Smooth muscle cell (in vitro differentiated cells): ENCODE results near the gene SPTBN1. TPM values are rescaled to one million over a fixed set of nuclear protein-coding genes. Genes with fewer than 3 reads are reported as not detected.
"Not testable (repeated sequence)": the region's sequence is repeated elsewhere in the genome, so short reads cannot be mapped to it uniquely, and the experiment has no call there.

ENCODE experiments used
- DNase-seq: peaks from one replicate; lab custom pipeline; 2025; ENCODE audit not compliant: unreplicated experiment; lab: John Stamatoyannopoulos, UW
- H2AFZ ChIP-seq: fragments of 200-600 bp; sonication (generic); 2 replicates; pipeline ENCODE4 v1.6.0; 2016; ENCODE audit warnings: antibody characterized with exemption, low read depth, mild to moderate bottlenecking
- H3F3A ChIP-seq: fragments of 200-600 bp; sonication (generic); 2 replicates; pipeline ENCODE4 v1.6.0; 2017; ENCODE audit warnings: antibody characterized with exemption, low read depth
- H3K27ac ChIP-seq: fragments of 200-600 bp; sonication (generic); 2 replicates; pipeline ENCODE4 v1.5.1; 2016; ENCODE audit warnings: low read depth, mild to moderate bottlenecking
- H3K27me3 ChIP-seq: fragments of 200-600 bp; sonication (generic); 2 replicates; pipeline ENCODE4 v1.6.1; 2016; ENCODE audit warnings: low read depth, mild to moderate bottlenecking
- H3K36me3 ChIP-seq: fragments of 200-600 bp; sonication (generic); 2 replicates; pipeline ENCODE4 v1.5.1; 2016; ENCODE audit warnings: low read depth
- H3K4me1 ChIP-seq: fragments of 200-600 bp; sonication (generic); 2 replicates; pipeline ENCODE4 v1.5.1; 2016; ENCODE audit warnings: low read depth
- H3K4me2 ChIP-seq: fragments of 200-600 bp; sonication (generic); 2 replicates; pipeline ENCODE4 v1.6.0; 2016; ENCODE audit warnings: mild to moderate bottlenecking
- H3K4me3 ChIP-seq: fragments of 200-600 bp; sonication (generic); 2 replicates; pipeline ENCODE4 v1.5.1; 2016; ENCODE audit warnings: mild to moderate bottlenecking
- H3K79me2 ChIP-seq: fragments of 200-600 bp; sonication (generic); 2 replicates; pipeline ENCODE4 v1.6.0; 2016; ENCODE audit warnings: low read depth, mild to moderate bottlenecking
- H3K9ac ChIP-seq: fragments of 200-600 bp; sonication (generic); 2 replicates; pipeline ENCODE4 v1.6.0; 2016; ENCODE audit warnings: low read depth
- H3K9me3 ChIP-seq: fragments of 200-600 bp; sonication (generic); replicated peaks from 2 replicates; pipeline ENCODE4 v1.5.1; 2016; ENCODE audit warnings: low read depth
- H4K20me1 ChIP-seq: fragments of 200-600 bp; sonication (generic); 2 replicates; pipeline ENCODE4 v1.6.0; 2016; ENCODE audit warnings: low read depth
- CTCF ChIP-seq: fragments of 200-600 bp; sonication (generic); IDR thresholded peaks from 2 replicates; pipeline ENCODE4 v1.5.1; 2017; ENCODE audit warnings: borderline replicate concordance, mild to moderate bottlenecking, antibody characterized with exemption; ENCODE audit not compliant: insufficient read depth, poor library complexity, severe bottlenecking
- WGBS: methylation state at CpG from one replicate; pipeline ENCODE4 v1.1.7; 2016; ENCODE audit warnings: low lambda C conversion rate; 5-methylcytosine and 5-hydroxymethylcytosine counted together
- polyA plus RNA-seq: library from polyadenylated mRNA; unstranded; fragments of >200 nt; fragmentation: Nextera tagmentation; extraction: Ambion mirVana; gene quantifications from 2 replicates; pipeline ENCODE4 v1.2.1, GENCODE V29; 2016
- total RNA-seq: library from RNA; depleted of rRNA; stranded (reverse); fragments of >200 nt; gene quantifications from 2 replicates; pipeline ENCODE4 v1.2.3, GENCODE V29; 2014

SPTBN1 gene
- total and polyA plus RNA-seq, 2 experiments from 2014 or later, result 78.7 to 186 TPM

DNA sequence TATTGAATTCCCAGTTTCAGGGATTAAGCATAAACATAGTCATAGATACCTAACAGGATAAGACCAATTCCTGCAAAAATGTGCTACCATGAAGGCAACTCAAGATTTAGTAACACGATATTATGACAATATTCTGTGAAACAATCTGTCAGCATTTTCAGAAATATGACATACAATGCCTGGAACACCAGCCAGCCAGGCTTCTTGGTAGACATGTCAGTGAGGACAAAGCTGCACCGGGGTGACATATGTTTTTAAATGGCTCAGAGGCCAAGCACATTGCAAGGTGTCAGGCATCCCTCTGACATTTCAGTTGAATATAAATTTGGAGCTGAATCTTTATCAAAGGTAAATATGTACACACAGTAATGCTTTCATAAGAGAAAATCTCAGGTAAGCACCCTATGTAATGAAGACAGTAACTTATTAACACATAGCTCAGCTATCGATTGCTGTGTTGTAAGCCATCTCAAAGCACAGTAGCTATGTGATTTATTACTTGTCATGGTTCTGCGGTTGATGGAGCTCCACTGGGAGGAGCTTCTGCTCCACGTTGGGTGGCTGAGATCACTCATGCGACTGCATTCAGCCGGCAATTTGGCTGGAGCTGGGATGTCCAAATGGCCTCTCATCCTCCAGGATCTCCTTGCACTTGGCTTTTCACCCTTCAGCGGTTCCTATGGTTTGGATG, 235.5 kb downstream of the SPTBN1 start:
- no peaks in the 10 kb centered on the region for H4K20me1 ChIP-seq
- no peak overlapping the region for H2AFZ ChIP-seq
- no peak for TF ChIP-seq CTCF
- H3K9ac ChIP-seq, result no peak overlapping the region
- H3K4me1 ChIP-seq, result no peaks in the 10 kb centered on the region
- H3K9me3 ChIP-seq, result no peaks in the 10 kb centered on the region
- no peaks in the 10 kb centered on the region for H3F3A ChIP-seq
- no peaks in the 10 kb centered on the region for H3K36me3 ChIP-seq
- no peak for DNase-seq
- H3K27me3 ChIP-seq, result no peaks in the 10 kb centered on the region
- H3K4me3 ChIP-seq, result no peak overlapping the region
- whole genome bisulfite sequencing, result 78% methylated on average over 8 of the region's 8 CpGs
- H3K79me2 ChIP-seq, result no peaks in the 10 kb centered on the region
- no peak overlapping the region for H3K27ac ChIP-seq
- no peak overlapping the region for H3K4me2 ChIP-seq

GRCh38 chr2:54692556-54692955, 236.4 kb downstream of the SPTBN1 start:
- Histone ChIP-seq H3K9me3 (no peaks in the 10 kb centered on the region), H4K20me1 (no peaks in the 10 kb centered on the region)

GRCh38 chr2:54695378-54695777, 239.3 kb downstream of the SPTBN1 start:
- WGBS, result 95% methylated on average over 4 of the region's 4 CpGs
- no peaks in the 10 kb centered on the region for H3K9me3 ChIP-seq
- H3K36me3 ChIP-seq, result no peaks in the 10 kb centered on the region
- DNase-seq, result no peak
- no peak overlapping the region for H3K27ac ChIP-seq
- H3K4me2 ChIP-seq, result no peak overlapping the region
- no peak overlapping the region for H3K4me3 ChIP-seq
- no peaks in the 10 kb centered on the region for H3K27me3 ChIP-seq
- no peaks in the 10 kb centered on the region for H4K20me1 ChIP-seq
- H3K79me2 ChIP-seq, result no peaks in the 10 kb centered on the region
- no peak overlapping the region for H3K9ac ChIP-seq
- no peak for TF ChIP-seq CTCF
- H3K4me1 ChIP-seq, result no peaks in the 10 kb centered on the region
- no peaks in the 10 kb centered on the region for H3F3A ChIP-seq
- no peak overlapping the region for H2AFZ ChIP-seq

More at GRCh38 chr2:54692556-54692955, 236.4 kb downstream of the SPTBN1 start:
- H3K4me3 ChIP-seq, result no peak overlapping the region
- H3K36me3 ChIP-seq, result no peaks in the 10 kb centered on the region
- no peaks in the 10 kb centered on the region for H3K79me2 ChIP-seq
- no peak overlapping the region for H2AFZ ChIP-seq
- H3K4me1 ChIP-seq, result no peaks in the 10 kb centered on the region
- H3K27me3 ChIP-seq, result no peaks in the 10 kb centered on the region
- no peak for TF ChIP-seq CTCF
- DNase-seq, result no peak
- no peak overlapping the region for H3K4me2 ChIP-seq
- H3K27ac ChIP-seq, result no peak overlapping the region
- no peaks in the 10 kb centered on the region for H3F3A ChIP-seq
- H3K9ac ChIP-seq, result no peak overlapping the region

DNA sequence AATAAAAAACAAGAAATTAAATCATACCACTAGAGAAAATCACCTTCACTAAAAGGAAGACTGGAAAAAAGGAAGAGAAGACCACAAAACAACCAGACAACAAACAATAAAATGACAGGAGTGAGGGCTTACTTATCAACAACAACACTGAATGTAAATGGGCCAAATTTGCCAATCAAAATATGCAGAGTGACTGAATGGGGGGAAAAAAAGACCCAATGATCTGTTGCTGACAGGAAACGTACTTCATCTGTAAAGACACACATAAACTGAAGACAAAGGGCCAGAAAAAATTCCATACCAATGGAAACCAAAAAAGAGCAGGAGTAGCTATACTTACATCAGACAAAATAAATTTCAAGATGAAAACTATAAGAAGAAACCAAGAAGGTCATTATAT, 241.8 kb downstream of the SPTBN1 start:
- no peaks in the 10 kb centered on the region for H3F3A ChIP-seq
- H3K9ac ChIP-seq, result no peak overlapping the region
- H3K9me3 ChIP-seq, result no peaks in the 10 kb centered on the region
- no peaks in the 10 kb centered on the region for H3K79me2 ChIP-seq
- no peaks in the 10 kb centered on the region for H4K20me1 ChIP-seq
- H3K4me2 ChIP-seq, result no peak overlapping the region
- no peak overlapping the region for H3K27ac ChIP-seq
- DNase-seq, result no peak
- no peak overlapping the region for H2AFZ ChIP-seq
- H3K36me3 ChIP-seq, result no peaks in the 10 kb centered on the region
- 91% methylated on average over 1 of the region's 1 CpG for WGBS
- no peak overlapping the region for H3K4me3 ChIP-seq
- no peaks in the 10 kb centered on the region for H3K4me1 ChIP-seq
- TF ChIP-seq CTCF, result no peak
- no peaks in the 10 kb centered on the region for H3K27me3 ChIP-seq

- H3K36me3 ChIP-seq, DNase-seq, H3K4me2 ChIP-seq, H3K9ac ChIP-seq, H3K4me3 ChIP-seq, H3K9me3 ChIP-seq, H2AFZ ChIP-seq, H3F3A ChIP-seq, H3K4me1 ChIP-seq, H4K20me1 ChIP-seq, H3K27me3 ChIP-seq, H3K27ac ChIP-seq, H3K79me2 ChIP-seq: not testable (repeated sequence)
- WGBS, result 100% methylated on average over 4 of the region's 37 CpGs
Observed at GRCh38 chr2:54698926-54699325, 242.8 kb downstream of the SPTBN1 start.
